ENCODE data around the gene TUBB4B. TPM values are rescaled to one million over a fixed set of nuclear protein-coding genes. Genes with fewer than 3 reads are reported as not detected.

TUBB4B gene
- total and polyA plus RNA-seq, 2 experiments from 2014 or later = 309 to 446 TPM

- no peaks in the 10 kb centered on the region for H3K36me3 ChIP-seq (replicated peaks; ENCODE audit: insufficient read depth, low read depth)
- TF ChIP-seq EZH2phosphoT487 (IDR thresholded peaks at IDR 0.05; ENCODE audit: low read depth, severe bottlenecking, unreplicated experiment) = no peak
- TF ChIP-seq EZH2 (IDR thresholded peaks at IDR 0.05; ENCODE audit: borderline replicate concordance) = no peak
- no peak for TF ChIP-seq CTCF (IDR thresholded peaks at IDR 0.05; ENCODE audit: poor library complexity)
- H3K27ac ChIP-seq = no peak overlapping the region
- H3K27me3 ChIP-seq = no peaks in the 10 kb centered on the region
- 87% methylated on average over 7 of the region's 7 CpGs for WGBS (ENCODE audit: low lambda C conversion rate, missing lambda C conversion rate)
- H3K4me2 ChIP-seq = peak overlapping the region; percentile 87
- H3K79me2 ChIP-seq = peaks cover 51% of the 10 kb centered on the region
- no peak overlapping the region for H3K4me3 ChIP-seq
- peaks cover 23% of the 10 kb centered on the region for H3K4me1 ChIP-seq (ENCODE audit: insufficient read depth)
- no peaks in the 10 kb centered on the region for H3K9me2 ChIP-seq (replicated peaks; ENCODE audit: insufficient read depth)
- no peaks in the 10 kb centered on the region for H4K20me1 ChIP-seq (ENCODE audit: insufficient read depth, poor library complexity, severe bottlenecking)
- no peak for DNase-seq (ENCODE audit: low spot score)
- no peaks in the 10 kb centered on the region for H3K9me3 ChIP-seq (ENCODE audit: low read depth)
- H2AFZ ChIP-seq = no peak overlapping the region
Observed at GRCh38 chr9:137206602-137207001, 34.5 kb upstream of the TUBB4B start.

- no peaks in the 10 kb centered on the region for H3K36me3 ChIP-seq (replicated peaks; ENCODE audit: insufficient read depth, low read depth)
Observed at GRCh38 chr9:137211532-137211931, 29.6 kb upstream of the TUBB4B start.

GRCh38 chr9:137212520-137212919 lies 28.6 kb upstream of the TUBB4B start:
- Histone ChIP-seq H2AFZ (no peak overlapping the region), H3K4me3 (no peak overlapping the region), H3K4me1 (ENCODE audit: insufficient read depth) (peaks cover 8% of the 10 kb centered on the region), H3K27ac (no peak overlapping the region), H4K20me1 (ENCODE audit: insufficient read depth, poor library complexity, severe bottlenecking) (no peaks in the 10 kb centered on the region), H3K9me3 (ENCODE audit: low read depth) (no peaks in the 10 kb centered on the region), H3K36me3 (replicated peaks; ENCODE audit: insufficient read depth, low read depth) (no peaks in the 10 kb centered on the region), H3K79me2 (no peaks in the 10 kb centered on the region), H3K9me2 (replicated peaks; ENCODE audit: insufficient read depth) (no peaks in the 10 kb centered on the region), H3K4me2 (no peak overlapping the region), H3K27me3 (no peaks in the 10 kb centered on the region)
- no peak for TF ChIP-seq CTCF (IDR thresholded peaks at IDR 0.05; ENCODE audit: poor library complexity)
- no peak for TF ChIP-seq EZH2phosphoT487 (IDR thresholded peaks at IDR 0.05; ENCODE audit: low read depth, severe bottlenecking, unreplicated experiment)
- TF ChIP-seq EZH2 (IDR thresholded peaks at IDR 0.05; ENCODE audit: borderline replicate concordance) = no peak
- DNase-seq (ENCODE audit: low spot score) = no peak
- WGBS (ENCODE audit: low lambda C conversion rate, missing lambda C conversion rate) = 94% methylated on average over 19 of the region's 21 CpGs

More at GRCh38 chr9:137211532-137211931, 29.6 kb upstream of the TUBB4B start:
- Histone ChIP-seq H3K4me3 (no peak overlapping the region), H4K20me1 (ENCODE audit: insufficient read depth, poor library complexity, severe bottlenecking) (no peaks in the 10 kb centered on the region), H3K27me3 (no peaks in the 10 kb centered on the region), H2AFZ (no peak overlapping the region), H3K9me2 (replicated peaks; ENCODE audit: insufficient read depth) (no peaks in the 10 kb centered on the region), H3K4me1 (ENCODE audit: insufficient read depth) (peaks cover 3% of the 10 kb centered on the region), H3K4me2 (no peak overlapping the region), H3K27ac (no peak overlapping the region), H3K9me3 (ENCODE audit: low read depth) (no peaks in the 10 kb centered on the region), H3K79me2 (peaks cover 7% of the 10 kb centered on the region)
- no peak for TF ChIP-seq CTCF (IDR thresholded peaks at IDR 0.05; ENCODE audit: poor library complexity)
- 93% methylated on average over 13 of the region's 13 CpGs for WGBS (ENCODE audit: low lambda C conversion rate, missing lambda C conversion rate)
- DNase-seq (ENCODE audit: low spot score) = no peak

Data from hepatocyte (in vitro differentiated cells).